Progenitor cell of endocrine pancreas (in vitro differentiated cells): Measurements from ENCODE around the gene KIF1C. TPM values are rescaled to one million over a fixed set of nuclear protein-coding genes. Genes with fewer than 3 reads are reported as not detected.
A peak's percentile ranks its signal among the peaks of the same experiment; 100 is the strongest.

Source experiments
- DNase-seq: peaks from one replicate; pipeline ENCODE4 v3.0.0; 2021; ENCODE audit warnings: low spot score; ENCODE audit not compliant: unreplicated experiment
- H3K27ac Mint-ChIP-seq: 2 replicates; pipeline ENCODE4 v1.8.0; 2021; ENCODE audit warnings: mild to moderate bottlenecking, moderate library complexity, mixed read lengths
- H3K27me3 Mint-ChIP-seq: 2 replicates; pipeline ENCODE4 v1.8.0; 2021; ENCODE audit warnings: mixed read lengths
- H3K36me3 Mint-ChIP-seq: 2 replicates; pipeline ENCODE4 v1.8.0; 2022; ENCODE audit warnings: mixed read lengths; ENCODE audit not compliant: insufficient read depth
- H3K4me1 Mint-ChIP-seq: 2 replicates; pipeline ENCODE4 v1.8.0; 2021; ENCODE audit warnings: low read depth, mixed read lengths
- H3K4me3 Mint-ChIP-seq: 2 replicates; pipeline ENCODE4 v1.8.0; 2021; ENCODE audit warnings: low read depth, mild to moderate bottlenecking, moderate library complexity, mixed read lengths
- H3K9me3 Mint-ChIP-seq: 2 replicates; pipeline ENCODE4 v1.8.0; 2021; ENCODE audit warnings: low read depth, mixed read lengths
- CTCF ChIP-seq: fragments of 200-600 bp; sonication (generic); IDR thresholded peaks from one replicate; pipeline ENCODE4 v1.5.0; 2021; ENCODE audit warnings: antibody characterized with exemption, mild to moderate bottlenecking; ENCODE audit not compliant: unreplicated experiment
- total RNA-seq: library from RNA; stranded (reverse); gene quantifications from 2 replicates; pipeline ENCODE4 v1.2.1, GENCODE V29; 2021

The KIF1C gene
- total RNA-seq, 1 donor from 2014 or later, result 104 TPM

DNA sequence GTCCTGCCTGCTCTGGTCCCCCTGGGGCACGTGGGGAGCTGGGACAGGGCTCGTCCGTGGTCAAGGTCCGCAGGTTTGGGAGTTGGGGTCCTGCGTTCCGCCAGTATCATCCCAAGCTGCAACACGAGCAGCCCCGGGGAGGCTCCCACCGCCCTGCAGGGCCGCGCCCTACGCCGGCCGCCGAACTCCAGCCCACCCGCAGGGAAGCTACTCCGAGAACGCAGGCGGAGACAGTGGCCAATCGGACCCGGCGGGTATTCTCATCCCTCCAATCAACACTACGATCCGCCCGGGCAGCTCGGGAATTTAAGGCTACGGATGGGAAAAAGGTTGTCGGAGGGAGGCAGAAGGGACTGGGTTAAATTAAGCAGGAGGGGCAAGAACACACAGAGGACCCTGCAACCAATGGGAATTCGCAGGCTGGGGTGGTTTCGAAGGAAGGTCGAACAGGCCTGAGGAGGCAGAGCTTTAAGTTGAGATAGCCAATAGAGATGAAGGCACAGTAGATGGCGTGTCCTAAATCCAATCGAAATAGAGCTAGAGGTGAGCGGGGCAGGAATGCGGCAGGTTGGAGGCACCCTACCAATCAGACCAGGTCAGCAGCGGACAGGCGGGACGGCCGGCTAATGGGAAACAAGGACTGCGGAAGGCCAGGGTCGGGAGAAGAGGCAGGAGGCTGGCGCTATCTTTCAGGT, 30.8 kb upstream of the KIF1C start:
- DNase-seq, result peak; percentile 91
- no peak for TF ChIP-seq CTCF
- Mint-ChIP-seq H3K9me3 (no peaks in the 10 kb centered on the region), H3K4me3 (no peak overlapping the region), H3K27ac (no peak overlapping the region), H3K36me3 (peaks cover 13% of the 10 kb centered on the region), H3K27me3 (no peaks in the 10 kb centered on the region), H3K4me1 (peaks cover 23% of the 10 kb centered on the region)

- H3K27ac Mint-ChIP-seq, result no peak within 1 kb of the TSS
- peaks cover 23% of the 10 kb centered on the region for H3K4me1 Mint-ChIP-seq
- peaks cover 13% of the 10 kb centered on the region for H3K36me3 Mint-ChIP-seq
- peak; percentile 94 for DNase-seq
- no peaks in the 10 kb centered on the region for H3K9me3 Mint-ChIP-seq
- no peak for TF ChIP-seq CTCF
- H3K4me3 Mint-ChIP-seq, result no peak within 1 kb of the TSS
- H3K27me3 Mint-ChIP-seq, result no peaks in the 10 kb centered on the region
These were observed 29.9 kb upstream of the KIF1C start, which contains the start of gene SPAG7 for GRCh38 chr17:4967539-4968485. TSS of gene SPAG7 (minus strand) at chr17:4967817. CDS start at chr17:4967804, 13 bp downstream.

GRCh38 chr17:4968486-4969046, 29.2 kb upstream of the KIF1C start:
- TF ChIP-seq CTCF, result no peak
- Mint-ChIP-seq H3K36me3 (peaks cover 15% of the 10 kb centered on the region), H3K27ac (no peak overlapping the region), H3K9me3 (no peaks in the 10 kb centered on the region), H3K4me1 (peaks cover 23% of the 10 kb centered on the region), H3K27me3 (no peaks in the 10 kb centered on the region), H3K4me3 (no peak overlapping the region)
- DNase-seq, result peak; percentile 28

GRCh38 chr17:4969047-4969550, 28.7 kb upstream of the KIF1C start:
- no peak for DNase-seq
- no peak for TF ChIP-seq CTCF
- Mint-ChIP-seq H3K4me3 (no peak overlapping the region), H3K9me3 (no peaks in the 10 kb centered on the region), H3K36me3 (peaks cover 17% of the 10 kb centered on the region), H3K27me3 (no peaks in the 10 kb centered on the region), H3K27ac (no peak overlapping the region), H3K4me1 (peaks cover 23% of the 10 kb centered on the region)
